ENCODE measurements around the gene HHLA2.

DNA sequence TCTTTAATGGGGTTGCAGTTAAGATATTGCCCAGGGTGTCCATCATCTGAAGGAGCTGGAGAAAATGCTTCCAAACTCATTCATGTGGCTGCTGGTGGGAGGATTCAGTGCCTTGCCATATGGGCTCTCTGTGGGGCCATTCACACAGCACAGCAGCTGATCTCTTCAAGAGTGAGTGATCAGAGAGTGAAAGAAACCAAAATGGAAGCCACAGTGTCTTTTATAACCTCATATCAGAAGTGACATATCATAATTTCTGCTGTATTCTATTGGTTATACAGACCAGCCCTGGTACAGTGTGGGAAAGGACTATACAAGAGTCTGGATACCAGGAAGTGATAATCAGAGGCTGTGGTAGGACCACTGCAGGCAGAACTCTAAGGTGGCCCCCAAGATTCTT lies 33.6 kb downstream of the HHLA2 start:
- TF ChIP-seq EZH2 (IDR thresholded peaks at IDR 0.05) (no peak), POLR2AphosphoS5 (IDR thresholded peaks at IDR 0.05; ENCODE audit: borderline replicate concordance, low read depth, low read length) (no peak)

Measured in SK-N-MC (cell line).